DND-41 (cell line): Measurements from ENCODE around the gene PRSS33.

Source experiments
- EZH2 ChIP-seq: IDR thresholded peaks from 3 replicates; pipeline ENCODE4 v1.6.1; 2012; ENCODE audit warnings: borderline replicate concordance, low read depth, mild to moderate bottlenecking, moderate library complexity, low read length, inconsistent platforms; ENCODE audit not compliant: severe bottlenecking
- TF ChIP-seq, protein P1 (sequence below): IDR thresholded peaks from 2 replicates; pipeline ENCODE4 v1.5.1; 2012; ENCODE audit warnings: borderline replicate concordance, low read length, moderate library complexity, mild to moderate bottlenecking; ENCODE audit not compliant: poor library complexity, severe bottlenecking; ENCODE audit errors: extremely low read depth

DNA sequence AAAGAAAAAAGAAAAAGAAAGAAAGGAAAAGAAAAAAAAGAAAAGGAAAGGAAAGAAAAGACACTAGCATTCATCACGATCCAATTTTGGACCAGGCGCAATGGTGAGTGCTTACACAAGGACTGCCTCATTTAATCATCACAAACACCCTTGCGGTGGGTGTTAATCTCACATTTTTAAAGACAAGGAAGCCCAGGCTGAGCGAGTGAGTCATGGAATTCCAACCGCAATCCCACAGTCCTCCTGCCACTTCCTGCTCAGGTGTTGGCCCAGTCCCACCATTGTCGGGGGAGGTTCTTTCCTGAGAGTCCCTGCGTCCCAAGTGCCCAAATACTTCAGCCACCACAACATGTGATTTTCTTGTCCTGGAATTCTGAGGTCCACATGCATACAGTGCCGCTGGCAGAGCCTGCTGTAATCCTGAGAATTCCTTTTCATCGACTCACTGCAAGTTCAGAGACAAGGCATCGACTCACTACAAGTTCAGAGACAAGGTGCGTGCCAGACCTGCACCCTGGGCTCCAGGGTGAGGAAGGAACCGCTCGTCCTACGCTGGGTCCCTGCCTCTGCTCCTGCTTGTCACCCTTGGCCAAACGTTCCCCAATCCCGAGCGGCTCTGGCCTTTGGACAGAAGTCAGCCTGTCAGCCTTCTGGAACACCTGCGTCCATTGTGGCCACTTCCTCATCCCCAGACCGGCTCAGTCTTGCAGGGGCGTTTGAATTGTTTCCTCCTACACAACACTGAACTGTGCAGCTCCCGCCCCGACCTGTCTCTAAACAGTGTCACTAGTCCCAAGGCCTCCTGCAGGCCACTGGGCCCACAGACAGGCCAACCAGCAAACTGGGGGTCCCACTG lies 48.5 kb upstream of the PRSS33 start:
- TF ChIP-seq, protein P1, sequence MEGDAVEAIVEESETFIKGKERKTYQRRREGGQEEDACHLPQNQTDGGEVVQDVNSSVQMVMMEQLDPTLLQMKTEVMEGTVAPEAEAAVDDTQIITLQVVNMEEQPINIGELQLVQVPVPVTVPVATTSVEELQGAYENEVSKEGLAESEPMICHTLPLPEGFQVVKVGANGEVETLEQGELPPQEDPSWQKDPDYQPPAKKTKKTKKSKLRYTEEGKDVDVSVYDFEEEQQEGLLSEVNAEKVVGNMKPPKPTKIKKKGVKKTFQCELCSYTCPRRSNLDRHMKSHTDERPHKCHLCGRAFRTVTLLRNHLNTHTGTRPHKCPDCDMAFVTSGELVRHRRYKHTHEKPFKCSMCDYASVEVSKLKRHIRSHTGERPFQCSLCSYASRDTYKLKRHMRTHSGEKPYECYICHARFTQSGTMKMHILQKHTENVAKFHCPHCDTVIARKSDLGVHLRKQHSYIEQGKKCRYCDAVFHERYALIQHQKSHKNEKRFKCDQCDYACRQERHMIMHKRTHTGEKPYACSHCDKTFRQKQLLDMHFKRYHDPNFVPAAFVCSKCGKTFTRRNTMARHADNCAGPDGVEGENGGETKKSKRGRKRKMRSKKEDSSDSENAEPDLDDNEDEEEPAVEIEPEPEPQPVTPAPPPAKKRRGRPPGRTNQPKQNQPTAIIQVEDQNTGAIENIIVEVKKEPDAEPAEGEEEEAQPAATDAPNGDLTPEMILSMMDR, result no peak
- no peak for TF ChIP-seq EZH2
